Mesothelial cell of epicardium (in vitro differentiated cells): ENCODE data around the gene TRIM5. TPM values are rescaled to one million over a fixed set of nuclear protein-coding genes. Genes with fewer than 3 reads are reported as not detected.
"Not testable (repeated sequence)": the region's sequence is repeated elsewhere in the genome, so short reads cannot be mapped to it uniquely, and the experiment has no call there.

Experiments used
- DNase-seq, 2 experiments: peaks; one replicate each; pipeline ENCODE4 v3.0.0; 2021; ENCODE audit warnings: low spot score in 2 of 2; ENCODE audit not compliant: unreplicated experiment in 2 of 2
- H3K27ac Mint-ChIP-seq: 2 replicates; pipeline ENCODE4 v1.8.0; 2021; ENCODE audit warnings: mixed read lengths
- H3K27me3 Mint-ChIP-seq: 2 replicates; pipeline ENCODE4 v1.8.0; 2021; ENCODE audit warnings: low read depth, mixed read lengths
- H3K36me3 Mint-ChIP-seq: 2 replicates; pipeline ENCODE4 v1.8.0; 2021; ENCODE audit warnings: mixed read lengths
- H3K4me1 Mint-ChIP-seq: 2 replicates; pipeline ENCODE4 v1.8.0; 2021; ENCODE audit warnings: mixed read lengths
- H3K4me3 Mint-ChIP-seq: 2 replicates; pipeline ENCODE4 v1.8.0; 2021; ENCODE audit warnings: mild to moderate bottlenecking, moderate library complexity, mixed read lengths
- H3K9me3 Mint-ChIP-seq: 2 replicates; pipeline ENCODE4 v1.8.0; 2021; ENCODE audit warnings: mixed read lengths
- CTCF ChIP-seq: fragments of 200-600 bp; sonication (generic); IDR thresholded peaks from one replicate; pipeline ENCODE4 v1.5.0; 2021; ENCODE audit warnings: antibody characterized with exemption; ENCODE audit not compliant: unreplicated experiment
- total RNA-seq: library from RNA; stranded (reverse); gene quantifications from 3 replicates; pipeline ENCODE4 v1.2.1, GENCODE V29; 2021

TRIM5 gene
- total RNA-seq, 1 donor from 2014 or later, result 74.0 TPM

- H3K4me1 Mint-ChIP-seq, result peaks cover 17% of the 10 kb centered on the region
- H3K27me3 Mint-ChIP-seq, result no peaks in the 10 kb centered on the region
- peak overlapping the region; percentile 40 for H3K27ac Mint-ChIP-seq
- H3K4me3 Mint-ChIP-seq, result no peak overlapping the region
- peaks cover 58% of the 10 kb centered on the region for H3K36me3 Mint-ChIP-seq
- no peak for DNase-seq
- no peaks in the 10 kb centered on the region for H3K9me3 Mint-ChIP-seq
- TF ChIP-seq CTCF, result no peak
These were observed 18.5 kb downstream of the TRIM5 start for GRCh38 chr11:5666402-5666793.

GRCh38 chr11:5665746-5666401 is 19.0 kb downstream of the TRIM5 start:
- Mint-ChIP-seq H3K27ac (peak overlapping the region; percentile 40), H3K27me3 (no peaks in the 10 kb centered on the region), H3K4me3 (no peak overlapping the region), H3K9me3 (no peaks in the 10 kb centered on the region), H3K4me1 (peaks cover 17% of the 10 kb centered on the region), H3K36me3 (peaks cover 61% of the 10 kb centered on the region)
- no peak for DNase-seq
- no peak for TF ChIP-seq CTCF

- H3K27ac Mint-ChIP-seq, result peak overlapping the region; percentile 8
- H3K4me1 Mint-ChIP-seq, result peaks cover 17% of the 10 kb centered on the region
- H3K9me3 Mint-ChIP-seq, result no peaks in the 10 kb centered on the region
- no peak for DNase-seq
- TF ChIP-seq CTCF, result no peak
- no peak overlapping the region for H3K4me3 Mint-ChIP-seq
- no peaks in the 10 kb centered on the region for H3K27me3 Mint-ChIP-seq
- H3K36me3 Mint-ChIP-seq, result peaks cover 57% of the 10 kb centered on the region
These were observed 19.8 kb downstream of the TRIM5 start for GRCh38 chr11:5665051-5665570.

GRCh38 chr11:5663511-5663910 is 21.4 kb downstream of the TRIM5 start:
- no peak for TF ChIP-seq CTCF
- Mint-ChIP-seq H3K27me3 (no peaks in the 10 kb centered on the region), H3K4me3 (no peak overlapping the region), H3K27ac (no peak overlapping the region), H3K4me1 (peaks cover 17% of the 10 kb centered on the region), H3K36me3 (peaks cover 47% of the 10 kb centered on the region), H3K9me3 (no peaks in the 10 kb centered on the region)
- DNase-seq, result no peak

GRCh38 chr11:5658318-5658717 is 26.6 kb downstream of the TRIM5 start:
- Mint-ChIP-seq H3K4me3 (no peak overlapping the region), H3K4me1 (no peaks in the 10 kb centered on the region), H3K36me3 (peaks cover 23% of the 10 kb centered on the region), H3K27ac (no peak overlapping the region), H3K27me3 (no peaks in the 10 kb centered on the region), H3K9me3 (peaks cover 20% of the 10 kb centered on the region)
- no peak for TF ChIP-seq CTCF
- DNase-seq, result no peak

GRCh38 chr11:5656956-5657355 is 27.9 kb downstream of the TRIM5 start:
- H3K27me3 Mint-ChIP-seq, H3K4me1 Mint-ChIP-seq, H3K4me3 Mint-ChIP-seq, DNase-seq, H3K27ac Mint-ChIP-seq: not testable (repeated sequence)
- H3K36me3 Mint-ChIP-seq, result peaks cover 22% of the 10 kb centered on the region
- peaks cover 29% of the 10 kb centered on the region for H3K9me3 Mint-ChIP-seq
